GM18858 (cell line): ENCODE results near the gene PTPN3.
"Not testable (repeated sequence)": the region's sequence is repeated elsewhere in the genome, so short reads cannot be mapped to it uniquely, and the experiment has no call there.

Source experiments
- ATAC-seq: cut with Tn5 transposase; IDR thresholded peaks from one replicate; pipeline ENCODE4 v1.9.1; 2021; ENCODE audit not compliant: unreplicated experiment

PTPN3 gene, protein sequence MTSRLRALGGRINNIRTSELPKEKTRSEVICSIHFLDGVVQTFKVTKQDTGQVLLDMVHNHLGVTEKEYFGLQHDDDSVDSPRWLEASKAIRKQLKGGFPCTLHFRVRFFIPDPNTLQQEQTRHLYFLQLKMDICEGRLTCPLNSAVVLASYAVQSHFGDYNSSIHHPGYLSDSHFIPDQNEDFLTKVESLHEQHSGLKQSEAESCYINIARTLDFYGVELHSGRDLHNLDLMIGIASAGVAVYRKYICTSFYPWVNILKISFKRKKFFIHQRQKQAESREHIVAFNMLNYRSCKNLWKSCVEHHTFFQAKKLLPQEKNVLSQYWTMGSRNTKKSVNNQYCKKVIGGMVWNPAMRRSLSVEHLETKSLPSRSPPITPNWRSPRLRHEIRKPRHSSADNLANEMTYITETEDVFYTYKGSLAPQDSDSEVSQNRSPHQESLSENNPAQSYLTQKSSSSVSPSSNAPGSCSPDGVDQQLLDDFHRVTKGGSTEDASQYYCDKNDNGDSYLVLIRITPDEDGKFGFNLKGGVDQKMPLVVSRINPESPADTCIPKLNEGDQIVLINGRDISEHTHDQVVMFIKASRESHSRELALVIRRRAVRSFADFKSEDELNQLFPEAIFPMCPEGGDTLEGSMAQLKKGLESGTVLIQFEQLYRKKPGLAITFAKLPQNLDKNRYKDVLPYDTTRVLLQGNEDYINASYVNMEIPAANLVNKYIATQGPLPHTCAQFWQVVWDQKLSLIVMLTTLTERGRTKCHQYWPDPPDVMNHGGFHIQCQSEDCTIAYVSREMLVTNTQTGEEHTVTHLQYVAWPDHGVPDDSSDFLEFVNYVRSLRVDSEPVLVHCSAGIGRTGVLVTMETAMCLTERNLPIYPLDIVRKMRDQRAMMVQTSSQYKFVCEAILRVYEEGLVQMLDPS

DNA sequence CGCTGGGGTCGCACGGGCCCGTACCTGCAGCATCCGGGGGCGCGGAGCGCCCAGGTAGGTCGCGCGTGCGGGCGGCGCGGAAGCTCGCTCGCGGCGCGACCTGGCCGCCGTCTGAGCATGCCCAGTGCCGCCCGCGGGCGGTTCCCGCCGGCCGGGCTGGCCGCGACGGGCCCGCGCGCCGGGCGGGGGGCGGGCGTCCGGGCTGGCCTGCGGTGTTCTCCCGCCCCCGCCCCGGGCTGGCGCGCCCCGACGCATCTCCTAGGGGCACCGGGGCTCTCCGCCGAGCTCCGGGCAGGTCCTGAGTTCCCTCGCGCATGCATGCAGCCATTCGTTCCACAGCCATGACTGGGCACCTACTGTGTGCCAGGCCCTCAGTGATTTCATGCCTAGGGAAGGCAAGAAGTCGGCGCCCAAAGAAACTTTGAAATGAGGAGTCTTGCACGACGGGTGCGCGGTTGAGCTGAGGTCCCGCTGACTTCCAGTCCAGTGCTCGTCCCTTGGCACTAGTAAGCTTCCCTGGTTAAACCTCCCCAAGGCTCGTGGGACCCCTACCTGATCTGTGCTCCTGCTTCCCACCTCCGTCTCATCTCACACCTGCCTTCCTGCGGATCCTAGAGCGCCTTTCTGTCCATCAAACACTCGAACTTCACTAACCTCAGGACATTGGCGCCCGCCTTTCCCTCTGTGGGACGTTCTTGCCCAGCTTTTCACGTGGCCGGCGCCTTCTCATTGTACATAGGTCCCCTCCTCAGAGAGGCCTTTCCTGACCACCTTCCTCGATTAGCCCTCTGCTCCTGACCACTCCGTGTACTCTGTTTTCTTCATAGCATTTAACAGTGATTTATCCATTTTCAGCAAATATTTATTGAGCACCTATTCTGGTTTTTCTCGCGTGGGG is at the start of gene PTPN3:
PTPN3 (minus strand) TSS at position 113 of the 898 bp plus-strand sequence. CDS start 34,873 bp downstream, outside the sequence.
- ATAC-seq: no peak

DNA sequence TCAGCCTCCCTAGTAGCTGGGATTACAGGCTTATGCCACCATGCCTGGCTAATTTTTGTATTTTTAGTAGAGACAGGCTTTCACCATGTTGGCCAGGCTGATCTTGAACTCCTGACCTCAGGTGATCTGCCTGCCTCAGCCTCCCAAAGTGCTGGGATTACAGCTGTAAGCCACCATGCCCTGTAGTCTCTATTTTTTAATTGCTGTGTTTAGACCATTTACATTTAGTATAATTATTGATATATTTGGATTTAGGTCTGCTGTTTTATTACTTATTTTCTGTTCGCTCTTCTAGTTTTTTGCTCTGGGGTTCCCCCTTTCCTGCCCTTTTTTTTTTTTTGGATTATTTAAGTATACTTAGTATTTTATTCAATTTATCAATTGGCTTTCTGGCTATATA is 46.8 kb upstream of the PTPN3 start:
- not testable (repeated sequence) for ATAC-seq

DNA sequence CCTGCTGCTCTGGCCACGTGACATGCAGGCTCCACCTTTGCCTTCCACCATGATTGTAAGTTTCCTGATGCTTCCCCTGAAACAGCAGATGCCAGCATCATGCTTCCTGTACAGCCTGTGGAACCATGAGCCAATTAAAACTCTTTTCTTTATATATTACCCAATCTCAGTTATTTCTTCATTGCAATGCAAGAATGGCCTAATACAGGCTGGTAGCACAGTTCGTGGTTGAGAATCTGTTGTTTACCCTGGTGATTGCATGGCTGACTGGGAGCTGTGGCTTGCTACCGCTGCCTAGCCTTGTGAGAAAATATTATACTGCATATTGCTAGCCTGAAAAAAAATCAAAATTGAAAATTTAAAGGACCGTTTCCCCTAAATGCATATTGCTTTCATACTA is 44.8 kb upstream of the PTPN3 start:
- no peak for ATAC-seq

DNA sequence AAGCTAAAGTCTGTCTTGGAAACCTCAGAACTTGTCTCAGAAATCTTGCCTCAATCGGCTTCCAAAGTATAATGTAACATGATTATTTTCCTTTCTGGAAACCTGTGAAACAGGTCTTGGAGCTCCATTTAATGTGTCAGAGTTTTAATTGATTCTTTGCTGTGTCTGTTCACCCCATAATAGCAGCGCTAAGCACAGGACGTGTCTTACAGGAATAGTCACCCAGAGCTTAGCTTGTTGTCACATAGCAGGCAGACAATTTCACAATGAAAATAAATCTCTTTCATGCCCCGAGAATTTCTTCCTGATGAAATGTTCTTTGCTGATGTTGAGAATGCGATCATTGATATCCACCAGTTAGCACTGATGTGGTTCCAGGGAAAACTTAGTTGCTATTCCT is 40.2 kb upstream of the PTPN3 start:
- ATAC-seq: no peak

DNA sequence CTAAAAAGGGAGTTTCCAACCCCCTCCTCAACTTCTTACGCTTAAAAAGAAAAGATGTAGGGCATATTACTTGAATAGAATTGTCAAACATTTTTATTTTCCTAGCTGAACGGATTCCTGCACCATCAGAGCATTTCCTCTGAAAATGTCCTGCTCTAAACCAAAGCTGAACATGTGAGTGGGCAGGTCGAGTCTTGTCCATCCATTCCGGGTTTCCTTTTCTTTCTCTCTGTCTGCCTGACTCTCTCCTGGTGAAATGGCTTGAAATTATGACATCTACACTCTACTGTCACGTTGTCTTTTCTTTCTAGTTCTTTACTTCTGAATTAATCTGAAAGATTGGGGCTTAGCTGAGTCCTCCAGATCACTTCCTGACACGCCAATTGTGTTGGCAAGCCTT is 39.2 kb upstream of the PTPN3 start:
- no peak for ATAC-seq

DNA sequence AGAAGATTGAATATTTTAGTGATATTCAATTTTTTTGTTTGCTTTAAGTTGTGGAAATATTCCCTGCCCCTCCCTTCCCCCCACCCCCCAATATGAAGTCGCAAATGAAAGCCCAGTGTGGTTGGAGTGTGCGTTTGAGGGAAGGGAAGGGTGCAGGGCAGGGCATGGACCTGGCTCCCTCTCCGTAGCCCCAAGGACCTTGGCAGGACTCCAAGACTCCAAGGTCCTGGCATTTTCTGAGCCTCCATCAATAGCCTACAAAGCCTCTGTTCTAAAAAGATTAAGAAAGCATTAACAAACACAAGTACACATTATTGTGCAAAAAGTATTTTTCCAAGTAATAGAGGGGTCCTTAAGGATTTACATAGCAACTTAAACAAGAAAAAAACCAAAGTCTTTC is 38.8 kb upstream of the PTPN3 start:
- ATAC-seq: no peak

DNA sequence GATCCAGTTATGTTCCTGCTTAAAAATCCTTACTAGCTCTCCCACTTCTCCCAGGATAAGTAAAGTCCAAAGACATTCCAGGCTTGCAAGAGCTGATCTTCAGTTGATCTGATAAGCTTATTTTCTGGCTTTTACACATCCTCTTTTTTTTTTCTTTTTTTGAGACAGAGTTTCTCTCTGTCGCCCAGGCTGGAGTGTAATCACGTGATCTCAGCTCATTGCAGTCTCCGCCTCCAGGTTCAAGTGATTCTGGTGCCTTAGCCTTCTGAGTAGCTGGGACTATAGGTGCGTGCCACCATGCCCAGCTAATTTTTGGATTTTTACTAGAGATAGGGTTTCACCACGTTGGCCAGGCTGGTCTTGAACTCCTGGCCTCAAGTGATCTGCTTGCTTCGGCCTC is 37.3 kb upstream of the PTPN3 start:
- ATAC-seq: no peak

DNA sequence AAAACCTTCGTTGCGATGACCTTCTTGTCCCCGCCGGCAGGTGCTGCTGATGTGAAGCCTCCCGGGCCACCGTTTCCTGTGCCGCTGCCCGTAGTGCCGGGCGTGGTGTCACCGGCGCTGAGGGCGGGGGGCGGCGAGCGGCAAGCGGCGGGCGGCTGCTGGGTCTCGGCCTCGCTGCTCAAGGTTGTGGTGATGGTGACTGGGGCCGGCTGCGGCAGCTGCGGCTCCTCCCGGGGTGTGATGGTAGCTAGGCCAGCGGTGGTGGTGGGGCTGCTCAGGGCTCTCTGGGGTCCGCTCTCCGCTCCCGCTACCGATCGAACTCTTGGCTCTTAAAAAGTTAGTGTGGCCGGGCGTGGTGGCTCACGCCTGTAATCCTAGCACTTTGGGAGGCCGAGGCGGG is 36.0 kb upstream of the PTPN3 start:
- ATAC-seq: no peak

DNA sequence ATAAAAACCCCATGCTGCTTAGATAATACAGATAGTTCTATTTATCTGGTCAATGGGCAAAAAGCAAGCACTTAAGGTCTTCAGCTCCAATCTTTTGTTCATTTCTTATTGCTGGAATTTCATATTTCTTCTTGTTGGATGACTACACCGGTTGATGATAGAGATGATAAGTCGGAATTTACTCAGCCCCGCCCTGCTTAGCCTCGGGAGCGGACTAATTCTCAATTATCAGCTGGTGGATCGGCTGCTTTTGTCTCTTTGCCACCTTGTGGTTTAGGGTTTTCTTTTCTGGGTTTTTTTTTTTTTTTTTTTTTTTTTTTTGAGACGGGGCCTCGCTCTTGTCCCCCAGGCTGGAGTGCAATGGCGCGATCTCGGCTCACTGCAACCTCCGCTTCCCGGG is 34.5 kb upstream of the PTPN3 start:
- not testable (repeated sequence) for ATAC-seq

DNA sequence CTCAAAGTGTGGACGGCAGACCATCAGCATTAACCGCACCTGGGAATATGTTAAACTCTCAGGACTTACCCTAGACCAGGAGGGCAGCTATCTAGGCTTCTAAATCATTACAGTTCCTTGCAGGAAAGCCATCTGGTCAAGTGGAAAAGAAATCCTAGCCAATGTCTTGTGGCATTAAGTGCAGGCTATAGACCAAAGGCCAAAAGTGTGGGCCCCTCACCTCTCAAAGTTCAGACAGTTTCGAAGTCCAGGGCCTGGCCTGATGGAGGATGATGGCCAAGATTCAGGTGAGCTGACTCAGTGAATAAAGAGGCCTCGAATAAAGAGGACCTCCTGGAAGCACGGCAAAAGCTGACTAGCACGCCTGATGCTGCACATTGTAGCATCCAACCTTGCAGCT is 24.0 kb upstream of the PTPN3 start:
- no peak for ATAC-seq

DNA sequence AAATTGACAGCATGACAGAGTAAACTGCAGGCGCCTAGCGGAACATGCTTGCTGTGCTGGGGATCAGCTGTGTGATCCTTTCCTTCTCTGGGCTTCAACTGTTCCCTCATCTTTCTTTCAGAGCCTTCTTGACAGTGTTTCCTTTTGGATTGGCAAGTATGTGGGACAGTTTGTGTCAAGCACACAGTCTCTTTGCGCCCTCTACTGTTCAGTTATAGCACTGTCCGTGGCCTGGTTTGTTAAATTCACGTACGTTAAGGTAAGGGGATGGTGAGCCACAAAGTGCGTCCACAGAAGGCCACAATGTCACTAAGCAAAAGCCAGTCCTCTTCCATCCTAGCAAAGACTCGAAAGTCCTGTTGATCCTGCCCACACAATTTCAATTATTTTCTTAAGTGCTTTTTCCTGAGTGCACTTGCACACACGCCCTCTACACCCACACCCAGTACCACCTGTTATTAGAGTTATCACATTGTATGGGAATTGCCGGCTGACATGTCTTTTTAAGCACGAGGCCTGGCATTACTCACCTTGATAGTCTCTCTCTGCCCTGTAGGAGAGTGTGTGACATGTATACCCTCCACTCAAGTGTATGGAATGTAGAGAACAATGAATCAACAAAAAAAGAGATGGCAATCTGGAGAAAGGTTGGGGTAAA is 22.5 kb upstream of the PTPN3 start:
- peak; percentile 79 for ATAC-seq

DNA sequence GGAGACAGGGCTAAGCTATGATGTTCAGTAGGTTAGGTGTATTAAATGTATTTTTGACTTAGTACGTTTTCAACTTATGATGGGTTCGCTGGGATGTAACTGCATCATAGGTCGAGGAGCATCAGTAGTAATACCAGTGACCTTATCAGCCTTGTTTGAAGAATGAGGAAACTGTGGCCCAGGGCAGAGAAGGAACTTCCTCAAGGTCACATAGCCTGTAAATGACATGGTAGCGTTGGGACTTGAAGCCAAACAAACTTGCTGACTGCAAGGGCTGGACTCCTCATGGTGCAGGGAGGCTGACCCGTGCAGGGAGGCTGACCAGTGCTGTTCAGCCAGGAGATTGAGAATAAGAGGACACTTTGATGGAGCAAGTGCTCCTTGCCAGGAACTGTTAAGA is 21.3 kb upstream of the PTPN3 start:
- ATAC-seq: no peak

DNA sequence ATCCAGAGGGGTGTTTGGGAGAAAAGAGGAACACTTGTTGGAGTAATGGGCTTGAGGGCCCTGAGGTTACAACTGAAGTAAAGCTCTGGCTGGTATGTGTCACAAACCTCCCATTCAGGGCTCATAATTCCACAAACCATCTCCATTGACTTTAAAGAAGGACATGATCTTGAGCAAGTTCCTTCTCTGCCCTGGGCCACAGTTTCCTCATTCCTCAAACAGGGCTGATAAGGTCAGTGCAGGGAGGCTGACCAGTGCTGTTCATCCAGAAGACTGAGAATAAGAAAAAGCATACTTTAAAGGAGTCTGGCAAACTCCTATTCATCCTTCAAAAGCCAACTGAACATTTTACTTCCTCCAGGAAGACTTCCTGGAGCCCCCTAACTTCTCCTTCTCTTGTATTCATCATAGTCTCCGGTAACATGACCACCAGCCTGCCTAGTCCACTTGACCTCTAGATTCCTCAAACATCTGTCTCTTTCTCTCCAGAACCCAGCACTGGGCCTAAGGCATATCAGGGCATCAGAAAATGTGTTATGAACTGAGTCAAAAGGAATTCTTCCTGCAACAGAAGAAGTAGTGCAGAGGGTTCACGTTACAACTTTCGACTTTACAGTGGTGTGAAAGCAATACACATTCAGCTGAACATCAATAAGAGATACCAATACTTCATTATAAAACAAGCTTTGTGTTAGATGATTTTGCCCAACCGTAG is 20.7 kb upstream of the PTPN3 start:
- ATAC-seq: no peak

DNA sequence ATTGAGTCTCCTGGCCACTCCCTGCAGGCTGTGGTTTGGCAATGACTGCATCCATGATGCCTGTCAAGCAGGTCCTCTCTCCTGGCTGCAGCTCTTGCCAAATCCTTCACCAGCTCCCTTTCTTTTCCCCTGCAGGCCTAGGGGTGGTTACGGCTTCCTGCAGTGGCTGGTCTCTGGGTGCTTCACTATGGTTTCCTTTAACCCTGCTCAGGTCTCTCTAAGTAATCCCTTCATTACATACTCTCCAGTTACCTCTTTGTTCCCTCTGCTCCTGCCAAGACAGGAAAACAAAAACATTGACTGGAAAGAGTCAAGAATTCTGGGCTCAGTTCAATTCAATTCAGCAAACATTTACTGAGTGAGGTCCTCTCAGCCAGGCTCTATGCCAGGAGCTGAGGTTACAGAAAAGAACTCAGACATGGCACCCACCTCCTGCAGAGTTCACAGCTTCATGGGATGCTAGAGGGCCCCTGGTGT is 19.8 kb upstream of the PTPN3 start:
- no peak for ATAC-seq

DNA sequence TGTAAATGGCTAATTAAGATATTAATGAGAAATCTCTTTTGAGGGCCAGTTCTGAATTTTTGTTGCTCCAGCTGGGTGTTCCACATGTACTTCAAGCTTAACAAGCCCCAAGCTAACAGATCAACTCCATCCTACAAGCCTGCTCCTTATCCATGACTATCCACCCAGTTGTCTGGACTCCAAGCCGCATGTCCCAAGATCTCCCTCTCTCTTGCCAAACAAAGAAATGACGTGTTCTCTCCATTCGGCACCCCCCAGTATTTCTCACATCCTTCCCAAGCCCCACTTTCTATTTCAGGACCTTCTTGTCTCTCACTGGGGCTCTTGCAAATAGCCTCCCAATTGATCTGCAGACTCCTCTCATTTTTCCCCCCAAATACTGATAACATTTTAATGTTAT is 15.8 kb upstream of the PTPN3 start:
- no peak for ATAC-seq

DNA sequence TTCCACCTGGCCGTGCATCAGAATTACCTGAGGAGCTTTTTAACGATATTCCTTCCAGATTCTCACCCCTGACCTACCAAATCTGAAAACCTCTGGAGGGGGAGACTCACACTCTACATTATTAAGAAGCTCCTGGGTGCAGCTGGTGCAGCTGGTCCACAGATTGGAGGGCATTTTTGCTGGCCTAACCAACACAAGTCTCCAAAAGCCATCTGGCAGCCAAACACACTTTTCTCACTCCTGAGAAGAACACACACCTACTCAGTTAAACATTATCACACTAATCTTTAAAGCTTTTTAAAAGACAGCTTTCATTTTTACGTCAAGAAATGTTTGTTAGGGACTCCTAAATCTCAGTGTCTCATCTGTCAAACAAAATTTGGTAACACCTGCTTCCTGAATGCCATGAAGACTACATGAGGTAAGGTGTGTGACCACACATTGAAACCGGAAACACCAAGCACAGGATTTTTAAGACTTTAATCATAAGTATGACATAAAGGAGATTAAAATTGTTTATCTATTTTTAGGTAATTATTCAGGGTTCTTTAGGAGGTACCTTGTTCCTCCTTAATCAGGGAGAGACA is 14.2 kb upstream of the PTPN3 start:
- ATAC-seq: no peak

DNA sequence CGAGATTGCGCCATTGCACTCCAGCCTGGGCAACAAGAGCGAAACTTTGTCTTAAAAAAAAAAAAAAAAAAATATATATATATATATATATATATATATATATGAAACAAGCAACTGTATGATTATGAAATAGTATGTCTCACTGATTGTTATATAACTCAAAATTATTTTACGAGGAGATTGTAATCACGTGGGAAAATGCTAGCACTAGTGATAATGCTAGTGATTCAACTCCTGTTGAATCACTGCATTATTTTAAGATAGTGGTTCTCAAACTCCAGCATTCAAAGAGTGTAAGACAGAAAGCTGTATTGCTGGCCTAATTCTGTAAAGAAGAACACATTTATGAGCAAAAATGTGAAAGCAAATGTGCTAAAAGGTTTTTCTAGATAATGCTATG is 12.4 kb upstream of the PTPN3 start:
- no peak for ATAC-seq

DNA sequence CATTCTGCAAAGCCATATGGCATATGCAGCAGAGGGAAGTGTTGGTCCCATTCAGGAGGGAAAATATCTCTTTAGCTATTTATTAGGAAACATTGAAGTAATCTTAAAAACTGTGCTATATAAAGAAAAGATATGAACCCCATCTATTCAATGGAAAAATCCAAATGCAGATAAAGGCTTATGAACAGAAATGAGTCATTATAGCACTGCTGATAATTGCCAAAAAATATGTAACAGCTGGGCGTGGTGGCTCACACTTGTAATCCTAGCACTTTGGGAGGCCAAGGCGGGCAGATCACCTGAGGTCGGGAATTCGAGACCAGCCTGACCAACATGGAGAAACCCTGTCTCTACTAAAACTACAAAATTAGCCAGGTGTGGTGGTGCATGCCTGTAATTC is 11.9 kb upstream of the PTPN3 start:
- ATAC-seq: not testable (repeated sequence)

DNA sequence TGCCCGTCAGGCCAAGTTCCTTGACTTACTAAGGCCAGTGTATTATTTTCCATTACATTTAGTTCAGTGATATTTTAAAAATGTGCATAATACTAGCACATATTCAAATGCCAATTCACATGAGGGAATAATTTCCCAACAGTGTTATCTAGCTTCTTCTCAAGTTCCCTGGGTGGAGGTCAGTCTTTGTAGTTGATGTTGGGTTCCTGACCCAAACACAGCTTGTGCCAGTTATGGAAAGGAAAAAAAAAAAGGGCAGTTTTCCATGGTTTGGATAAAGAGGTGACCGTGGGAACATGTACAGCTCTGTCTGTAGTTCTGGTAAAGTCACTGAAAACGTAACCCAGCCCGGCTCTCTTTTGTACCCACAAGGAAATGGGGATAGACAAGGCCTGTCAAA is 11.5 kb upstream of the PTPN3 start:
- no peak for ATAC-seq
